Measurements from ENCODE around the gene PADI1. TPM values are rescaled to one million over a fixed set of nuclear protein-coding genes. Genes with fewer than 3 reads are reported as not detected.

Gene PADI1

DNA sequence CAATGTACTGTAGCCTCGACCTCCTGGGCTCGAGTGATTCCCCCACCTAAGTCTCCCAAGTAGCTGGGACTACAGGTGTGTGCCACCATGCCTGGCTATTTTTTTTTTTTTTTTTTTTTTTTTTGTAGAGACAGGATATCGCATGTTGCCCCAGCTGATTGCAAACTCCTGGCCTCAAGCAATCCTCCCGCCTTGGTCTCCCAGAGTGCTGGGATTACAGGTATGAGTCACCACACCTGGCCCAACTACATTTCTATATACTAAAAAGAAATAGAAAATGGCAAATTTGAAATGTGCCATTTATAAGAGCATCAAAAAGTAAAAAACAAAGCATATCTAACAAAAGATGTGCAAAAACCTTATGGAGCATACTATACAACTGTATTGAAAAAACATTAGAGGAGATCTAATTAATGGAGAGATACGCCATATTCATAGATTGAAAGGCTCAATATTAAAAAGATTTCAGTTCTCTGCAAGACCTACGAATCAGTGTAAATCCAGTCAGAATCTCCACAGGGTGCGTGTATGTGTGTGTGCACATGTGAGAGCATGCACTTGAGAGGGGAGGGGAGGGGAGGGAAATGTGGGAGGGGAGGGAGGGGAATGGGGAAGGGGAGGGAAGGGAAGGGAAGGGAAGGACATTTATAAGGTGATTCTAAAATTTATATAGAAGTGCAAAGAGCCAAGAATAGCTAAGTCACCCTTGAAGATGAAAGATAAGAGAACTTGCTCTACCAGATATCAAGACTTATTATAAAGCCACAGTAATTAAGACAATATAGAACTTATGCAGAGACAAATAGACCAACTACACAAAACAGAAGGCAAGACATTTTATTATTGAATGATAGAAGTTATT lies 87.6 kb downstream of the PADI1 start:
- Histone ChIP-seq H3K27me3 (ENCODE audit: insufficient read depth, poor library complexity, severe bottlenecking) (no peaks in the 10 kb centered on the region), H3K4me3 (replicated peaks; ENCODE audit: insufficient read depth, low read length) (no peak overlapping the region), H3K27ac (replicated peaks) (no peak overlapping the region)
- no peak for TF ChIP-seq GABPA (IDR thresholded peaks at IDR 0.05; ENCODE audit: low read depth)
- no peak for TF ChIP-seq POLR2AphosphoS5 (IDR thresholded peaks at IDR 0.05; ENCODE audit: low read depth)
- TF ChIP-seq SPI1 (IDR thresholded peaks at IDR 0.05; ENCODE audit: borderline replicate concordance, low read depth), result no peak
- TF ChIP-seq, protein P1, sequence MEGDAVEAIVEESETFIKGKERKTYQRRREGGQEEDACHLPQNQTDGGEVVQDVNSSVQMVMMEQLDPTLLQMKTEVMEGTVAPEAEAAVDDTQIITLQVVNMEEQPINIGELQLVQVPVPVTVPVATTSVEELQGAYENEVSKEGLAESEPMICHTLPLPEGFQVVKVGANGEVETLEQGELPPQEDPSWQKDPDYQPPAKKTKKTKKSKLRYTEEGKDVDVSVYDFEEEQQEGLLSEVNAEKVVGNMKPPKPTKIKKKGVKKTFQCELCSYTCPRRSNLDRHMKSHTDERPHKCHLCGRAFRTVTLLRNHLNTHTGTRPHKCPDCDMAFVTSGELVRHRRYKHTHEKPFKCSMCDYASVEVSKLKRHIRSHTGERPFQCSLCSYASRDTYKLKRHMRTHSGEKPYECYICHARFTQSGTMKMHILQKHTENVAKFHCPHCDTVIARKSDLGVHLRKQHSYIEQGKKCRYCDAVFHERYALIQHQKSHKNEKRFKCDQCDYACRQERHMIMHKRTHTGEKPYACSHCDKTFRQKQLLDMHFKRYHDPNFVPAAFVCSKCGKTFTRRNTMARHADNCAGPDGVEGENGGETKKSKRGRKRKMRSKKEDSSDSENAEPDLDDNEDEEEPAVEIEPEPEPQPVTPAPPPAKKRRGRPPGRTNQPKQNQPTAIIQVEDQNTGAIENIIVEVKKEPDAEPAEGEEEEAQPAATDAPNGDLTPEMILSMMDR (IDR thresholded peaks at IDR 0.05; ENCODE audit: insufficient read depth, low read length), result no peak
- TF ChIP-seq, protein P2, sequence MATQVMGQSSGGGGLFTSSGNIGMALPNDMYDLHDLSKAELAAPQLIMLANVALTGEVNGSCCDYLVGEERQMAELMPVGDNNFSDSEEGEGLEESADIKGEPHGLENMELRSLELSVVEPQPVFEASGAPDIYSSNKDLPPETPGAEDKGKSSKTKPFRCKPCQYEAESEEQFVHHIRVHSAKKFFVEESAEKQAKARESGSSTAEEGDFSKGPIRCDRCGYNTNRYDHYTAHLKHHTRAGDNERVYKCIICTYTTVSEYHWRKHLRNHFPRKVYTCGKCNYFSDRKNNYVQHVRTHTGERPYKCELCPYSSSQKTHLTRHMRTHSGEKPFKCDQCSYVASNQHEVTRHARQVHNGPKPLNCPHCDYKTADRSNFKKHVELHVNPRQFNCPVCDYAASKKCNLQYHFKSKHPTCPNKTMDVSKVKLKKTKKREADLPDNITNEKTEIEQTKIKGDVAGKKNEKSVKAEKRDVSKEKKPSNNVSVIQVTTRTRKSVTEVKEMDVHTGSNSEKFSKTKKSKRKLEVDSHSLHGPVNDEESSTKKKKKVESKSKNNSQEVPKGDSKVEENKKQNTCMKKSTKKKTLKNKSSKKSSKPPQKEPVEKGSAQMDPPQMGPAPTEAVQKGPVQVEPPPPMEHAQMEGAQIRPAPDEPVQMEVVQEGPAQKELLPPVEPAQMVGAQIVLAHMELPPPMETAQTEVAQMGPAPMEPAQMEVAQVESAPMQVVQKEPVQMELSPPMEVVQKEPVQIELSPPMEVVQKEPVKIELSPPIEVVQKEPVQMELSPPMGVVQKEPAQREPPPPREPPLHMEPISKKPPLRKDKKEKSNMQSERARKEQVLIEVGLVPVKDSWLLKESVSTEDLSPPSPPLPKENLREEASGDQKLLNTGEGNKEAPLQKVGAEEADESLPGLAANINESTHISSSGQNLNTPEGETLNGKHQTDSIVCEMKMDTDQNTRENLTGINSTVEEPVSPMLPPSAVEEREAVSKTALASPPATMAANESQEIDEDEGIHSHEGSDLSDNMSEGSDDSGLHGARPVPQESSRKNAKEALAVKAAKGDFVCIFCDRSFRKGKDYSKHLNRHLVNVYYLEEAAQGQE (IDR thresholded peaks at IDR 0.05; ENCODE audit: insufficient replicate concordance, low read depth), result no peak
- DNase-seq (ENCODE audit: low read depth in 1 of 2, low spot score in 1 of 2), result no peak

DNA sequence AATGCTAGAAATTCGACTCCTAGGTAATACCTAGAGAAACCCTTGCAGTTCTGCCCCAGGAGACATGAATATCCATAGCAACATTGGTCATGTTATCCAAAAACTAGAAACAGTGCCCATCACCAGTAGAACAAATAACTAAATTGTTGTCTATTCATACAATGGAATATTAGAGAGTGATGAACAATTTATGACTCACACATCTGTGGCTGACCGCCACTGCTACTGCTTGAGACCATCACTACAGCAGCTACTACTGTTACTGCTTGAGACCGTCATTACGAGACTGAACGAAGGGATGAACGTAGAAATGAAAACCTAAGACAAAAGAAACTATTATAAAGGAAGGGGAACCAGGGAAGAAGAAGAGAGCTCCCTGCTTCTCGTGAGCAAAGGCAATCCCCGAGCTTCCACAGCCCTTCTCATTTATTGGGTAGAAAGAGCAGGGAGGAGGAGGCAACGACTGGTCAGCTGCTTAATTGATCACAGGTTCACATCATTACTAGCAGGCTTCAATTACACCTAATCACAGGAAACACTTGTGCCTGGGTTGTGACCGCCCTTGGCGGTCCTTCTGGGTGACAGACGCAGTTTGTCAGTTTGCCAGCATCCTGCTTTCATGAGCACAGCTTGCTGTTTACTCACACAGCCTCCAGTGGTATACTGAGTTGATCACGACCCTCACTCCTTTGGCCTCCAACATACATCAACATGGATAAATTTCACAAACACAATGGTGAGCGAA lies 88.9 kb downstream of the PADI1 start:
- H3K27me3 ChIP-seq (ENCODE audit: insufficient read depth, poor library complexity, severe bottlenecking), result no peaks in the 10 kb centered on the region

DNA sequence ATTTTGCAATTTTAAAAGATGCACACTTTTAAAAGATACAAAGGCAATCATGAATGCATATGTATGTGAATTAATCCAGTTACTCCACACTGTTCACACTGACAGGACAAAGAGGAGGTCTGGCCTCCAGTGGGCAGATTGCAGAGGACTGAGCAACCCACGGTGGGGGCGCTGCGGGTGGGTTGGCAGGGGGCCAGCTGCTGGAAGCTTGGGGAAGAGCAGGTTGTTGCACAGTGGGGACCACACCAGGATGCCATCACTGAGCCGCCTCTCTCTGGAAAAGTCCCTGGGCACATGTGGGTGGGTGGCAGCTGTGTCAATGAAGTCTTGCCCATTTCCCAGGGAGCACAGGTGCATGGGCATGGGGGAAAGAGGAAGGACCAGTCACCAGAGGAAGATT lies 90.4 kb downstream of the PADI1 start:
- Histone ChIP-seq H3K27ac (replicated peaks) (no peak overlapping the region), H3K4me3 (replicated peaks; ENCODE audit: insufficient read depth, low read length) (no peak overlapping the region)
- no peak for TF ChIP-seq SPI1 (IDR thresholded peaks at IDR 0.05; ENCODE audit: borderline replicate concordance, low read depth)

More for the DNA sequence above, 88.9 kb downstream of the PADI1 start:
- Histone ChIP-seq H3K4me3 (replicated peaks; ENCODE audit: insufficient read depth, low read length) (no peak overlapping the region), H3K27ac (replicated peaks) (no peak overlapping the region)
- TF ChIP-seq POLR2AphosphoS5 (IDR thresholded peaks at IDR 0.05; ENCODE audit: low read depth) (no peak), GABPA (IDR thresholded peaks at IDR 0.05; ENCODE audit: low read depth) (no peak), SPI1 (IDR thresholded peaks at IDR 0.05; ENCODE audit: borderline replicate concordance, low read depth) (no peak)
- TF ChIP-seq, protein P1 (IDR thresholded peaks at IDR 0.05; ENCODE audit: insufficient read depth, low read length), result no peak
- TF ChIP-seq, protein P2 (IDR thresholded peaks at IDR 0.05; ENCODE audit: insufficient replicate concordance, low read depth), result no peak
- DNase-seq (ENCODE audit: low read depth in 1 of 2, low spot score in 1 of 2), result no peak

More for the DNA sequence above, 90.4 kb downstream of the PADI1 start:
- no peaks in the 10 kb centered on the region for H3K27me3 ChIP-seq (ENCODE audit: insufficient read depth, poor library complexity, severe bottlenecking)
- no peak for DNase-seq (ENCODE audit: low read depth in 1 of 2, low spot score in 1 of 2)

Small RNA genes within 50 kb of the gene (microRNA-seq; reads per million reads assigned to microRNA genes)
- gene MIR3972, result not detected

All from HL-60 (cell line).